RWPE2 (cell line): Measurements from ENCODE around the gene SH3PXD2A.

Experiments used
- ATAC-seq: fragments of 200-7000 bp; cut with Tn5 transposase; 3 replicates; pipeline ENCODE4 v1.9.1; 2021; ENCODE audit warnings: low read depth
- DNase-seq: peaks from one replicate; pipeline ENCODE4 v3.0.0-alpha.2; 2020; ENCODE audit warnings: low spot score
- H3K27ac ChIP-seq: fragments of 450-650 bp; 2 replicates; pipeline ENCODE4 v1.5.1; 2017; ENCODE audit warnings: mild to moderate bottlenecking; ENCODE audit not compliant: poor library complexity, severe bottlenecking
- H3K27me3 ChIP-seq: fragments of 250-450 bp; sonication (Bioruptor Pico); 2 replicates; pipeline ENCODE4 v1.5.1; 2021; ENCODE audit warnings: mild to moderate bottlenecking, moderate library complexity; ENCODE audit not compliant: insufficient read depth, poor library complexity, severe bottlenecking
- H3K36me3 ChIP-seq: fragments of 250-450 bp; sonication (Bioruptor Pico); 2 replicates; pipeline ENCODE4 v1.5.1; 2020; ENCODE audit warnings: low read depth, mild to moderate bottlenecking, moderate library complexity
- H3K4me1 ChIP-seq: fragments of 250-450 bp; sonication (Bioruptor Pico); 2 replicates; pipeline ENCODE4 v1.5.1; 2021; ENCODE audit warnings: mild to moderate bottlenecking, moderate library complexity; ENCODE audit not compliant: insufficient read depth, poor library complexity, severe bottlenecking
- H3K4me3 ChIP-seq: fragments of 250-450 bp; sonication (Bioruptor Pico); 2 replicates; pipeline ENCODE4 v1.5.1; 2021; ENCODE audit warnings: mild to moderate bottlenecking, moderate library complexity; ENCODE audit not compliant: severe bottlenecking
- H3K9me3 ChIP-seq: fragments of 250-450 bp; sonication (Bioruptor Pico); 2 replicates; pipeline ENCODE4 v1.5.1; 2021; ENCODE audit warnings: mild to moderate bottlenecking, moderate library complexity; ENCODE audit not compliant: severe bottlenecking
- TF ChIP-seq, protein P1 (sequence below): fragments of 450-650 bp; IDR thresholded peaks from one replicate; pipeline ENCODE4 v1.5.1; 2017; ENCODE audit warnings: mild to moderate bottlenecking, moderate library complexity; ENCODE audit not compliant: poor library complexity, severe bottlenecking

Gene SH3PXD2A

DNA sequence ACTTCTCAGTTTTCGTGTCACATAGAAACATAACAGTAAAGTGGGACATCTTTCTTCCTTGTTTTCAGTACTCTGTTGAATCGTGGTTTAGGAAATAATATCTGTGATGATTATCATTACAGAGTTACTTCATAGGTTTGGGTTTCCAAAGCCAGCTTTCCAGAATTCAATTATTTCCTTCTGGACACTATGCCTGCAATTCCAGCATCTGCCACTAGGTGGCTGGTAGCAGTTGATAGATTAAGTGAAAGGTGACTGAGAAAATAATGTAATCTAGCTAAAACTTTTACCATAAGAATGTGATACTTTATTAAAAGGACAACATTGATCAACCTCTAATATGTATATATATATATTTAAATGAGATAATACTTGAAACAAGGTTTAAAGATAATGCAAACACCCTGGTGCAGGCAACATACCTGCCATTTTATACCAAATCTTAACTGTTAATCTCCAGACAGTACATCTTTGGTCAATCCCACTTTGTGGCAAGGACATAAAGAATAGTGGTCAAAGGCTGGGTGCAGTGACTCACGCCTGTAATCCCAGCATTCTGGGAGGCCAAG lies 102.6 kb downstream of the SH3PXD2A start:
- ATAC-seq (no peak), DNase-seq (no peak)
- Histone ChIP-seq H3K27me3 (no peaks in the 10 kb centered on the region), H3K27ac (no peak overlapping the region), H3K36me3 (peaks cover 11% of the 10 kb centered on the region), H3K4me3 (no peak overlapping the region), H3K9me3 (no peaks in the 10 kb centered on the region), H3K4me1 (peaks cover 19% of the 10 kb centered on the region)
- TF ChIP-seq, protein P1, sequence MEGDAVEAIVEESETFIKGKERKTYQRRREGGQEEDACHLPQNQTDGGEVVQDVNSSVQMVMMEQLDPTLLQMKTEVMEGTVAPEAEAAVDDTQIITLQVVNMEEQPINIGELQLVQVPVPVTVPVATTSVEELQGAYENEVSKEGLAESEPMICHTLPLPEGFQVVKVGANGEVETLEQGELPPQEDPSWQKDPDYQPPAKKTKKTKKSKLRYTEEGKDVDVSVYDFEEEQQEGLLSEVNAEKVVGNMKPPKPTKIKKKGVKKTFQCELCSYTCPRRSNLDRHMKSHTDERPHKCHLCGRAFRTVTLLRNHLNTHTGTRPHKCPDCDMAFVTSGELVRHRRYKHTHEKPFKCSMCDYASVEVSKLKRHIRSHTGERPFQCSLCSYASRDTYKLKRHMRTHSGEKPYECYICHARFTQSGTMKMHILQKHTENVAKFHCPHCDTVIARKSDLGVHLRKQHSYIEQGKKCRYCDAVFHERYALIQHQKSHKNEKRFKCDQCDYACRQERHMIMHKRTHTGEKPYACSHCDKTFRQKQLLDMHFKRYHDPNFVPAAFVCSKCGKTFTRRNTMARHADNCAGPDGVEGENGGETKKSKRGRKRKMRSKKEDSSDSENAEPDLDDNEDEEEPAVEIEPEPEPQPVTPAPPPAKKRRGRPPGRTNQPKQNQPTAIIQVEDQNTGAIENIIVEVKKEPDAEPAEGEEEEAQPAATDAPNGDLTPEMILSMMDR, result peak; percentile 64

DNA sequence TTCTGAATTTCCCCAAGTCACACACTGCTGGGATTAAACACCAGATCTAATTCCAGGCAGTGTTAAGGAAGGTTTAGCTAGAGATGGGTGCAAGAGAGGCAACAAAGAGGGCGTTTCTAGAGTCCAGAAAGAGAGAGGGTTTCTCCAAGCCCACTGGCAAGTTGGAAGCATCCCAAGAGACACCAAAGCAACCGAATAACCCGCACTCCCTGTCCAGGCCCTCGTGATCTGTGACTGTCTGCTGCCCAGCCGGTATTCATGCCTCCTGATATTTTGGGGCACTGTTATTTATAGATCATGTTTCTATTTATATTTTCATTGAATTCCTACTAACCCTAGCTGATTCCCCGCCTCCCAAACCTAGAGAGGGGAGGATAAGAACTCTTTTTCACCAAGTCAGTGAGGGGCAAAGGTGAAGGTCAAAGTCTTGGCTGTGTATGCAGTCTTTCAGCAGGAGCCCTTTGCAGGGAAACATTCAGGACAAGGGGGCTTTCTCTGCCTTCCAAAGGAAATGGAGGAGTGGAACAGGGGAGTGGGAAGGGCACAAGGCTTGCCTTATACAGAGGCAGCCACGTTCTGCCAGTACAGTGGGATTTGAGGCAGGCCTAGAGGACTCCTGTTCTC lies 103.6 kb downstream of the SH3PXD2A start:
- Histone ChIP-seq H3K9me3 (no peaks in the 10 kb centered on the region), H3K27ac (peak overlapping the region; percentile 0), H3K4me1 (peaks cover 19% of the 10 kb centered on the region), H3K27me3 (no peaks in the 10 kb centered on the region), H3K36me3 (peaks cover 11% of the 10 kb centered on the region), H3K4me3 (no peak overlapping the region)
- DNase-seq (no peak), ATAC-seq (no peak)
- TF ChIP-seq, protein P1, result no peak

DNA sequence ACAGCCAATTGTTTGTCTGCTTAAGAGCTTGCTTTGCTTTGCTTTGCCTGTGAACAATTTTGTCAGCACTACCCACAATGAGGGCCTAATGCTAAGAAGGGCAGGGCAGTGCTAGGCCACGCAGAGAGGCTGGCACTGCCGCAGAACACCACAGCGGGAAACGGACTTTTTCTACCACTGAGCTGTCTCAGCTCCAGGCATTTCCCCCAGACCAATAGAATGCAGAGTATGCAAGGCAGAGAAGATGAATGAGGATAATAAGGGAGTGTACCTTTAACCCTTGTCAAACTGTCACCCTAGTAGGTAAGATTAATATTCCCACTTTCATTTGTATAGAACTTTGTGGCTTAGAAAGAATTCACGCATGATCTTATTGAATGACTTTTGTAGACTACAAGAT lies 104.5 kb downstream of the SH3PXD2A start:
- TF ChIP-seq, protein P1, result no peak
- ATAC-seq (no peak), DNase-seq (no peak)
- no peak overlapping the region for H3K4me3 ChIP-seq
- peaks cover 28% of the 10 kb centered on the region for H3K4me1 ChIP-seq
- no peaks in the 10 kb centered on the region for H3K9me3 ChIP-seq
- no peak overlapping the region for H3K27ac ChIP-seq
- H3K27me3 ChIP-seq, result no peaks in the 10 kb centered on the region
- H3K36me3 ChIP-seq, result peaks cover 11% of the 10 kb centered on the region; the same call in 1 of the 2 replicates

DNA sequence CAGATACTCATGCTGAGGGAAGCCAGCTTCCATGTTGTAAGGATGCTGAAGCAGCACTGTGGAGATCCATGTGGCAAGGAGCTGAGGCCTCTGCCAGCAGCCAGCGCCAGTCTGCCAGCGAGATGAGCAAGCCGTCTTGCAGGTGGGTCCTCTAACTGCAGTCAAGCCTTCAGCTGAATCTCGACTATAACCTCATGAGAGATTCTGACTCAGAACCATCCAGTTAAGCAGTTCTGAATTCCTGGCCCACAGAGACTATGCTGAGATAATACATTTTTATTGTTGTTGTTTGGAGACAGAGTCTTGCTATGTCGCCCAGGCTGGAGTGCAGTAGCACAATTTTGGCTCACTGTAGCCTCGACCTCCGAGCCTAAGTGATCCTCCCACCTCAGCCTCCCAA lies 105.6 kb downstream of the SH3PXD2A start:
- peaks cover 38% of the 10 kb centered on the region for H3K4me1 ChIP-seq
- ATAC-seq, result no peak
- DNase-seq, result no peak
- H3K27ac ChIP-seq, result peak overlapping the region; percentile 85
- H3K4me3 ChIP-seq, result no peak overlapping the region
- H3K9me3 ChIP-seq, result no peaks in the 10 kb centered on the region
- H3K36me3 ChIP-seq, result 0 out of 2 replicates have a peak, but pooled peaks cover 6% of the 10 kb centered on the region
- H3K27me3 ChIP-seq, result no peaks in the 10 kb centered on the region
- TF ChIP-seq, protein P1, result no peak

DNA sequence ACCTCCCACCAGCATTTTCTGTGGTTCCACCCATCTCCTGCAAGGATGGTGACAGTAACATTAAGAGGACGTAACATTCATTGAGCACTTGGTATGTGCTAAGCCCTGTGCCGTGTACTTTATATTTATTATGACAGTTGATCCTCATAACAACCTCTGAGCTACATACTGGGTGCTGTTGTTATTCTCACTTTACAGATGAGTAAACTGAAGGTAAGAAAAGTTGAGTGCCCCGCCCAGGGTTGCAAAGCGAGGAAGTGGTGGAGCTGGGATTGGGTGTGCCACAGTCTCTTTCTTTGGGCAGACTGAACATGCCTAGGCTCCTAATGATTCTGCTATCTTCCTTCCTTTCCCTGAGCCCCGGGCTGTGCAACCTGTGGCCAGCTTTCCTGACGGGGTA lies 107.4 kb downstream of the SH3PXD2A start:
- Histone ChIP-seq H3K4me1 (peaks cover 44% of the 10 kb centered on the region), H3K27ac (peak overlapping the region; percentile 85), H3K27me3 (no peaks in the 10 kb centered on the region), H3K36me3 (peaks cover 12% of the 10 kb centered on the region; the same call in 1 of the 2 replicates), H3K9me3 (no peaks in the 10 kb centered on the region), H3K4me3 (no peak overlapping the region)
- TF ChIP-seq, protein P1, result no peak
- DNase-seq (no peak), ATAC-seq (peak; percentile 61)
